Esophagus (tissue), 2 donors: ENCODE measurements around the gene ELL. TPM values are rescaled to one million over a fixed set of nuclear protein-coding genes. Genes with fewer than 3 reads are reported as not detected.

Experiments
- H3K27ac ChIP-seq, 2 donors: one replicate each; pipeline ENCODE4 v1.5.1; 2013; ENCODE audit warnings: low read depth in 2 of 2, mild to moderate bottlenecking in 2 of 2, inconsistent platforms in 1 of 2, low read length in 1 of 2, moderate library complexity in 1 of 2
- H3K27me3 ChIP-seq, 2 donors: one replicate each; pipeline ENCODE4 v1.6.1; 2013; ENCODE audit warnings: low read length in 2 of 2, control low read depth in 1 of 2, mild to moderate bottlenecking in 1 of 2; ENCODE audit not compliant: insufficient read depth in 2 of 2, control insufficient read depth in 1 of 2
- H3K36me3 ChIP-seq, 2 donors: one replicate each; pipeline ENCODE4 v1.6.1; 2013; ENCODE audit warnings: low read length in 1 of 2; ENCODE audit not compliant: control insufficient read depth in 2 of 2, insufficient read depth in 2 of 2
- H3K4me1 ChIP-seq, 2 donors: one replicate each; pipeline ENCODE4 v1.6.1; 2013; ENCODE audit warnings: low read length in 1 of 2; ENCODE audit not compliant: control insufficient read depth in 2 of 2, insufficient read depth in 2 of 2
- H3K4me3 ChIP-seq, 2 donors: one replicate each; pipeline ENCODE4 v1.5.1; 2013; ENCODE audit warnings: low read length in 2 of 2, mild to moderate bottlenecking in 2 of 2, low read depth in 1 of 2, moderate library complexity in 1 of 2
- H3K9me3 ChIP-seq, 2 donors: one replicate each; pipeline ENCODE4 v1.6.1; 2013; ENCODE audit warnings: mild to moderate bottlenecking in 2 of 2, low read depth in 1 of 2, low read length in 1 of 2, moderate library complexity in 1 of 2; ENCODE audit not compliant: control insufficient read depth in 2 of 2, insufficient read depth in 1 of 2
- WGBS, 2 donors: extraction: QIAGEN DNeasy Blood & Tissue Kit; methylation state at CpG; one replicate each; pipeline ENCODE4 v1.1.7; 2013; 5-methylcytosine and 5-hydroxymethylcytosine counted together
- polyA plus RNA-seq, 2 donors: library from polyadenylated mRNA; stranded (reverse); fragments of 200-250 nt; gene quantifications; one replicate each; pipeline ENCODE4 v1.2.3, GENCODE V29; 2013
- donor health status: healthy with polysubstance abuse.
- donor health status: Bipolar disorder and iron deficiency.

The ELL gene
- polyA plus RNA-seq, 2 donors = 7.1 to 9.1 TPM

- Histone ChIP-seq H3K9me3 (no peaks in the 10 kb centered on the region), H3K4me1 (peaks cover 2 to 34% of the 10 kb centered on the region in 2 donors)
- 72 to 76% methylated on average over 14 of the region's 14 CpGs for WGBS, 2 donors
These were observed 99.2 kb downstream of the ELL start for GRCh38 chr19:18422530-18423191.

GRCh38 chr19:18421371-18421959 lies 100.4 kb downstream of the ELL start:
- Histone ChIP-seq H3K27me3 (no peaks in the 10 kb centered on the region), H3K27ac (no peak overlapping the region), H3K36me3 (no peaks in the 10 kb centered on the region), H3K4me1 (peaks cover 4 to 40% of the 10 kb centered on the region in 2 donors), H3K9me3 (no peaks in the 10 kb centered on the region), H3K4me3 (no peak overlapping the region)
- 68 to 73% methylated on average over 12 of the region's 12 CpGs for WGBS, 2 donors

More at GRCh38 chr19:18422530-18423191, 99.2 kb downstream of the ELL start:
- H3K36me3 ChIP-seq = no peaks in the 10 kb centered on the region
- H3K27ac ChIP-seq = peak overlapping the region; percentile 9 to 20
- no peak overlapping the region for H3K4me3 ChIP-seq
- H3K27me3 ChIP-seq = no peaks in the 10 kb centered on the region

- Histone ChIP-seq H3K27me3 (no peaks in the 10 kb centered on the region), H3K9me3 (no peaks in the 10 kb centered on the region), H3K27ac (peak overlapping the region; percentile 15 to 36), H3K4me3 (no peak overlapping the region), H3K36me3 (no peaks in the 10 kb centered on the region), H3K4me1 (peaks cover 5 to 42% of the 10 kb centered on the region in 2 donors)
- WGBS, 2 donors = 36 to 39% methylated on average over 2 of the region's 2 CpGs
These were observed 100.9 kb downstream of the ELL start for GRCh38 chr19:18420930-18421329.

- Histone ChIP-seq H3K4me3 (peak overlapping the region; percentile 57 to 68), H3K27ac (peak overlapping the region; percentile 80 to 88), H3K4me1 (peaks cover 5 to 46% of the 10 kb centered on the region in 2 donors), H3K27me3 (no peaks in the 10 kb centered on the region), H3K9me3 (no peaks in the 10 kb centered on the region), H3K36me3 (no peaks in the 10 kb centered on the region)
- 1% methylated on average over 61 to 97 of the region's 97 CpGs for WGBS, 2 donors
These were observed 102.0 kb downstream of the ELL start for GRCh38 chr19:18419699-18420460.

- H3K4me1 ChIP-seq = peaks cover 5 to 46% of the 10 kb centered on the region in 2 donors
- no peaks in the 10 kb centered on the region for H3K36me3 ChIP-seq
- peak within 1 kb of the TSS; percentile 57 to 68 for H3K4me3 ChIP-seq
- H3K27ac ChIP-seq = peak within 1 kb of the TSS; percentile 80 to 88
- H3K27me3 ChIP-seq = no peaks in the 10 kb centered on the region
- 1% methylated on average over 52 to 80 of the region's 80 CpGs for WGBS, 2 donors
- H3K9me3 ChIP-seq = no peaks in the 10 kb centered on the region
These were observed 102.6 kb downstream of the ELL start, which contains the start of gene SSBP4 for GRCh38 chr19:18419195-18419698. TSS of gene SSBP4 (plus strand) at chr19:18419398. CDS start at chr19:18419649, 251 bp downstream.

- WGBS, 2 donors = 12% methylated on average over 39 of the region's 39 CpGs
- H3K36me3 ChIP-seq = no peaks in the 10 kb centered on the region
- H3K9me3 ChIP-seq = no peaks in the 10 kb centered on the region
- H3K4me1 ChIP-seq = peaks cover 5 to 44% of the 10 kb centered on the region in 2 donors
- H3K4me3 ChIP-seq = peak overlapping the region; percentile 57 to 68
- H3K27me3 ChIP-seq = no peaks in the 10 kb centered on the region
- H3K27ac ChIP-seq = peak overlapping the region; percentile 80 to 88
These were observed 103.2 kb downstream of the ELL start for GRCh38 chr19:18418483-18419194.

GRCh38 chr19:18418029-18418482 lies 103.8 kb downstream of the ELL start:
- WGBS, 2 donors = 8 to 9% methylated on average over 30 of the region's 30 CpGs
- Histone ChIP-seq H3K4me1 (peaks cover 5 to 42% of the 10 kb centered on the region in 2 donors), H3K27ac (peak overlapping the region; percentile 80 to 88), H3K4me3 (no peak overlapping the region), H3K27me3 (no peaks in the 10 kb centered on the region), H3K36me3 (no peaks in the 10 kb centered on the region), H3K9me3 (no peaks in the 10 kb centered on the region)

GRCh38 chr19:18417250-18418028 lies 104.4 kb downstream of the ELL start:
- H3K9me3 ChIP-seq = no peaks in the 10 kb centered on the region
- peak overlapping the region; percentile 14 to 18 for H3K4me3 ChIP-seq
- no peaks in the 10 kb centered on the region for H3K27me3 ChIP-seq
- no peaks in the 10 kb centered on the region for H3K36me3 ChIP-seq
- 0 to 1% methylated on average over 33 to 53 of the region's 53 CpGs for WGBS, 2 donors
- peaks cover 5 to 39% of the 10 kb centered on the region in 2 donors for H3K4me1 ChIP-seq
- peak overlapping the region; percentile 80 to 88 for H3K27ac ChIP-seq
